Activated CD4-positive, alpha-beta T cell treated with anti-CD3 and anti-CD28 coated beads, Interleukin-2, amount 10 ng/mL, durations not matched to agents 24 days and 14 days (primary cell): ENCODE results near the gene CGB8. TPM values are rescaled to one million over a fixed set of nuclear protein-coding genes. Genes with fewer than 3 reads are reported as not detected.
"Not testable (repeated sequence)": the region's sequence is repeated elsewhere in the genome, so short reads cannot be mapped to it uniquely, and the experiment has no call there.

ENCODE experiments used
- DNase-seq: peaks from one replicate; pipeline ENCODE4 v3.0.0; 2022
- H3K27ac Mint-ChIP-seq: one replicate; pipeline ENCODE4 v1.8.0; 2022; ENCODE audit warnings: mild to moderate bottlenecking, mixed read lengths
- H3K27me3 Mint-ChIP-seq: one replicate; pipeline ENCODE4 v1.8.0; 2022; ENCODE audit warnings: mixed read lengths
- H3K36me3 Mint-ChIP-seq: one replicate; pipeline ENCODE4 v1.8.0; 2022; ENCODE audit warnings: low read depth, mild to moderate bottlenecking, mixed read lengths
- H3K4me1 Mint-ChIP-seq: one replicate; pipeline ENCODE4 v1.8.0; 2021; ENCODE audit warnings: mixed read lengths
- H3K4me3 Mint-ChIP-seq: one replicate; pipeline ENCODE4 v1.8.0; 2022; ENCODE audit warnings: mild to moderate bottlenecking, moderate library complexity, mixed read lengths
- H3K9me3 Mint-ChIP-seq: one replicate; pipeline ENCODE4 v1.8.0; 2021; ENCODE audit warnings: mixed read lengths
- intact Hi-C: fragments of 100-400 bp; cut with micrococcal nuclease; formaldehyde crosslinking; loops from one replicate; pipeline ENCODE4 v1.15.1; 2023
- total RNA-seq: library from RNA; stranded (reverse); gene quantifications from 2 replicates; pipeline ENCODE4 v1.2.3, GENCODE V29; 2022

Gene CGB8
- total RNA-seq, 1 donor from 2014 or later = not detected

- H3K4me3 Mint-ChIP-seq, H3K27ac Mint-ChIP-seq, H3K27me3 Mint-ChIP-seq, DNase-seq, H3K4me1 Mint-ChIP-seq, H3K9me3 Mint-ChIP-seq, intact Hi-C loops, H3K36me3 Mint-ChIP-seq: not testable (repeated sequence)
These were observed 19.2 kb downstream of the CGB8 start for GRCh38 chr19:49029749-49030148.

DNA sequence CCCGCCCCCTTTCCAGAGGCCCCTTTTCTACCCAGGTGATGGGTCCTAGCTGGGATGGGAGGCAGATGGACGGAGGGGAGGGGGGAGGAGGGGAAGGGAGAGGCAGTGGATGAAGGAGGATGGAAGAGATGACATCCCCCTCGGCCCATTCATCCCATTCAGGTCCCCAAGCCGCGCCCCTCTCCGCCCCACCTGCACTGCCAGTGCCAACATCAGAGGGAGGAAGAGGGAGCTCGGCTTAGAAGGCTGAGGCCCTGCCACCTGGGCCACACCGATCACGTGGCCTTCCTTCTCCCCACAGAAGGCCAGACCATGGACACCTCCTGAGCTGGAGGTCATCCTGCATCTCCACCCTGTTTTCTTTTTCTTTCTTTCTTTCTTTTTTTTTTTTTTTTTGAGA is 20.2 kb downstream of the CGB8 start:
- not testable (repeated sequence) for H3K27me3 Mint-ChIP-seq, H3K36me3 Mint-ChIP-seq, H3K4me3 Mint-ChIP-seq

DNA sequence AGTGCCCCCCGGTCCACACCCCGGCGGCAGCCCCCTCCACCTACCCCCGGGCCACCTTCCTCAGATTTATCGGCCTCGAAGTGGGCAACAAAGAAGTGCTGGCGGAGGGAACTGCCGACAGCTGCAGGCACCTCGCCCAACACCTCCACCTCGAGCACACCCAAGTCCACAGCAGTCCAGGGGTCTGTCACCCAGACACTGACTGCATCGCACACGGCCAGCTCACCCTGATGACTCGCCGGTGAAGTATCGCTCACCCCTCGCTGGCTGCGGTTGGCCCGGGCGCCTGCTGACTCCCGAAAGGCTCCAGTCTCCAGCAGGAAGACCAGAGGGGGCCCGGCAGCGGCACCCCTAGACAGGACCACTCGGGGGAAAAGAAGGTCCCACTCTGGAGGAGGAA is 23.3 kb downstream of the CGB8 start:
- peaks cover 10% of the 10 kb centered on the region for H3K27me3 Mint-ChIP-seq
- H3K4me3 Mint-ChIP-seq, H3K4me1 Mint-ChIP-seq, DNase-seq, H3K36me3 Mint-ChIP-seq, intact Hi-C loops, H3K9me3 Mint-ChIP-seq, H3K27ac Mint-ChIP-seq: not testable (repeated sequence)

More for the DNA sequence above, 20.2 kb downstream of the CGB8 start:
- H3K27ac Mint-ChIP-seq, H3K4me1 Mint-ChIP-seq, DNase-seq, H3K9me3 Mint-ChIP-seq, intact Hi-C loops: not testable (repeated sequence)

GRCh38 chr19:49025088-49025487 is 23.8 kb downstream of the CGB8 start:
- DNase-seq, H3K4me1 Mint-ChIP-seq, intact Hi-C loops, H3K4me3 Mint-ChIP-seq, H3K9me3 Mint-ChIP-seq, H3K27ac Mint-ChIP-seq, H3K36me3 Mint-ChIP-seq: not testable (repeated sequence)
- H3K27me3 Mint-ChIP-seq = peaks cover 14% of the 10 kb centered on the region

DNA sequence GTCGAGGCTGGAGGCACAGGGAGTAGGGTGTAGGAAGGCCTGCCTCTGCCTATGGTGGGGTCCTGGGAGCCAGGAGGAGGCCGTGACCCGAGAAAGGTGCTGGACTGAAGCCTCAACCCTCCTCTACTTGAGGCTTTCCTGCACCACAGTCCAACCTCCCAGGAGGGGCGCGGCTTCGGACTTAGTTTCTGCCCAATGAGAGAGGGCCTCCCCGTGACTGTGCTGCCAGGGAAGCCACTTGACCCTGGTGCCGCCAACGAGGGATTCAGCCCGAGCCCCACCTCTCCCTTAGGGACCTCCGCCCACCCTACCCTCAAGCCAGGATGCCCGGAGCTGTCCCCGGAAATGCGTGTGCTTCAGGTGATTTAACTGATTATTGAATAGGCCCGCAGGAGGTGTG is 24.7 kb downstream of the CGB8 start, which contains the start of gene CGB3:
Gene CGB3, minus strand, starts transcription at position 101 of the 400 bp plus-strand sequence. CDS start 362 bp downstream, outside the sequence.
- H3K4me3 Mint-ChIP-seq, H3K36me3 Mint-ChIP-seq, DNase-seq, H3K9me3 Mint-ChIP-seq, intact Hi-C loops, H3K27ac Mint-ChIP-seq: not testable (repeated sequence)
- H3K27me3 Mint-ChIP-seq = peaks cover 20% of the 10 kb centered on the region
- peaks cover 11% of the 10 kb centered on the region for H3K4me1 Mint-ChIP-seq

DNA sequence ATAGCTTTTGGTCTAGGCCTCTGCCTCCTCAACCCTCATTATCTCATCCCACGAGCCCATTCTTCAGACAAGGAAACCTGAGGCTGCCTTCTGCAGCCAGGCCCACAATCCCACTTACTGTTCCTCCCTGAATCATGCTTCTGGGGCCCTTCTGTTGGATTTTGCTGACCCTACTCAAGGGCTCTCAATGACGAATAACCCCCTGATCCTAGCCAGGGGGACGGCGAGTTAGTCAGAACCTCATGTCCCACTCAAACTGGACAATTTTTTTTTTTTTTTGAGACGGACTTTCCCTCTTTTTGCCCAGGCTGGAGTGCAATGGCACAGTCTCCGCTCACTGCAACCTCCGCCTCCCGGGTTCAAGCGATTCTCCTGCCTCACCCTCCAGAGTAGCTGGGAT is 26.8 kb downstream of the CGB8 start:
- intact Hi-C loops = no loop called here
- H3K27me3 Mint-ChIP-seq = peaks cover 27% of the 10 kb centered on the region
- peaks cover 20% of the 10 kb centered on the region for H3K4me1 Mint-ChIP-seq
- DNase-seq = no peak
- H3K9me3 Mint-ChIP-seq = no peaks in the 10 kb centered on the region
- H3K4me3 Mint-ChIP-seq = no peak overlapping the region
- H3K36me3 Mint-ChIP-seq = no peaks in the 10 kb centered on the region
- no peak overlapping the region for H3K27ac Mint-ChIP-seq

GRCh38 chr19:49020931-49021895 is 27.7 kb downstream of the CGB8 start:
- H3K4me3 Mint-ChIP-seq = no peak overlapping the region
- no peaks in the 10 kb centered on the region for H3K9me3 Mint-ChIP-seq
- peaks cover 20% of the 10 kb centered on the region for H3K4me1 Mint-ChIP-seq
- no peak for DNase-seq
- peaks cover 27% of the 10 kb centered on the region for H3K27me3 Mint-ChIP-seq
- H3K27ac Mint-ChIP-seq = no peak overlapping the region
- H3K36me3 Mint-ChIP-seq = no peaks in the 10 kb centered on the region
- intact Hi-C loops = no loop called here

GRCh38 chr19:49020342-49020741 is 28.6 kb downstream of the CGB8 start:
- H3K9me3 Mint-ChIP-seq = no peaks in the 10 kb centered on the region
- no peak overlapping the region for H3K27ac Mint-ChIP-seq
- peak overlapping the region; percentile 84 for H3K4me3 Mint-ChIP-seq
- peaks cover 20% of the 10 kb centered on the region for H3K4me1 Mint-ChIP-seq
- peaks cover 27% of the 10 kb centered on the region for H3K27me3 Mint-ChIP-seq
- peaks cover 5% of the 10 kb centered on the region for H3K36me3 Mint-ChIP-seq
- DNase-seq = no peak
- intact Hi-C loops = no loop called here

- no peaks in the 10 kb centered on the region for H3K9me3 Mint-ChIP-seq
- H3K36me3 Mint-ChIP-seq = peaks cover 5% of the 10 kb centered on the region
- H3K27me3 Mint-ChIP-seq = peaks cover 27% of the 10 kb centered on the region
- intact Hi-C loops = no loop called here
- H3K27ac Mint-ChIP-seq = peak overlapping the region; percentile 12
- DNase-seq = peak; percentile 90
- H3K4me3 Mint-ChIP-seq = peak overlapping the region; percentile 84
- peaks cover 20% of the 10 kb centered on the region for H3K4me1 Mint-ChIP-seq
These were observed 29.5 kb downstream of the CGB8 start for GRCh38 chr19:49019242-49019932.

GRCh38 chr19:49018388-49019241 is 30.3 kb downstream of the CGB8 start:
- Mint-ChIP-seq H3K4me3 (peak overlapping the region; percentile 84), H3K4me1 (peaks cover 20% of the 10 kb centered on the region), H3K27ac (peak overlapping the region; percentile 12), H3K27me3 (peaks cover 27% of the 10 kb centered on the region)
- peak; percentile 76 for DNase-seq
- H3K9me3 Mint-ChIP-seq, H3K36me3 Mint-ChIP-seq, intact Hi-C loops: not testable (repeated sequence)

DNA sequence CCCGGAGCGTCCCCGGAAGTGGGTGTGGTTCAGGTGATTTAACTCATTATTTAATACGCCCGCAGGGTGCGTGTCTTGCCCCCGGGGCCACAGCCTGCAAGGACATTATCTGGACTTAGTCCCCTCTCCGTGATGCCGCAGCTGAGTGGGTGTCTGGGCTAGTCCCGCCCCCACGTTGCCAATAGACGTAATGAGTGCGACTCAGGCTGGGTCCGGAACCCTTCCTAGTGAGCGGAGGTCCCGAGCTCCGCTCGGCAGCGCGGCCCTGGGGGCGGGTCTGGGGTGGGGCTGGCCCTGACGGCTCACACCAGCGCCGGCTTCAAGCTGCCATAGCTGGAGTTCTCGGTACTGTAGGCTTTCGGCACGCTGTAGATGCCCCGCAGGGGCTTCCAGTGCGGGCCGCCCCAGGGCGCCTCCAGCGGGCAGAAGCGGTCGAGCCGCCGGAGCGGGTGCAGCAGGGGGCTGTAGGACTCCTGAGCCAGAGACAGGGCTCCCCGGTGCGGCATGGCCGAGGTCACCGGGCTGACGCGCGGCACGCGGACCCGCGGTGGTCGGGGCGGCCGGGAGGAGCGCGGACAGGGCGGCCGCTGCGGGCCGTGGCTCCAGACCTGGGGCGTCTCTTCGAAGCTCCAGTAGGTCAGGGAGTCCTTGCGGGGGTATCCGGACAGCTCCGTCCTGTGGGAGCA is 31.1 kb downstream of the CGB8 start:
- Mint-ChIP-seq H3K9me3 (no peaks in the 10 kb centered on the region), H3K27ac (no peak overlapping the region), H3K4me3 (peak overlapping the region; percentile 84), H3K27me3 (peaks cover 27% of the 10 kb centered on the region), H3K4me1 (peaks cover 20% of the 10 kb centered on the region), H3K36me3 (peaks cover 9% of the 10 kb centered on the region)
- intact Hi-C loops = no loop called here
- peak; percentile 89 for DNase-seq

- intact Hi-C loops = no loop called here
- H3K36me3 Mint-ChIP-seq = peaks cover 12% of the 10 kb centered on the region
- peak within 1 kb of the TSS; percentile 84 for H3K4me3 Mint-ChIP-seq
- H3K4me1 Mint-ChIP-seq = peaks cover 20% of the 10 kb centered on the region
- no peak within 1 kb of the TSS for H3K27ac Mint-ChIP-seq
- no peak for DNase-seq
- H3K9me3 Mint-ChIP-seq = no peaks in the 10 kb centered on the region
- H3K27me3 Mint-ChIP-seq = peaks cover 27% of the 10 kb centered on the region
These were observed 31.8 kb downstream of the CGB8 start, which contains the start of gene LHB for GRCh38 chr19:49017041-49017665. Gene LHB, minus strand, starts transcription at chr19:49017091. Its CDS starts 10 bp downstream, at chr19:49017081.
